ENCODE data around the gene CNTNAP5. TPM values are rescaled to one million over a fixed set of nuclear protein-coding genes. Genes with fewer than 3 reads are reported as not detected.

Gene CNTNAP5
- total RNA-seq, 1 experiment from 2014 or later, result not detected

DNA sequence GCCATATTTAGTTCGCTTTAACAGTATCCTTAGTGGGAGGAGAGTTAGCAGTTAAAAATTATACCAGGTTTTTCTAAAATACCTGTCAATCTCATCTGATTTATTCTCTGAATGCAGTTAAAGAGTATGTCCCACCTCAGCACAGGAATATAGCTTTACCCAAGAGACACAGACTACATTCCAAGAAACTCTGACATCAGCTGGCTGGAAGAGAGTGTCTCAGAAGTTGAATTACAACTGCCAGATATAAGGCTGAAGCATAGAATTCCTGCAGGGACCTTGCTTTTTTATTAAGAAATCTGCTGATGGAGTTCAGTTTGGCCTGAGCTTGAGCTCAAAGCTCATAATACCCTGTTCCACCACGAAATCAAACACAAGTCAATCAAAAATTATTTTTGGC, 25.4 kb upstream of the CNTNAP5 start:
- POLR2A ChIA-PET (ENCODE audit: low non-redundant PET), result no interaction called here
- no peaks in the 10 kb centered on the region for H3K9me3 ChIP-seq (ENCODE audit: low read depth, low read length, poor library complexity, severe bottlenecking)
- H3K4me3 ChIP-seq (ENCODE audit: low read depth, low read length, poor library complexity, severe bottlenecking), result no peak overlapping the region
- no peaks in the 10 kb centered on the region for H3K36me3 ChIP-seq (ENCODE audit: insufficient read depth, low read length, poor library complexity, severe bottlenecking)
- BruUV-seq (replicated peaks), result no TSS peak
- TF ChIP-seq, protein P1, sequence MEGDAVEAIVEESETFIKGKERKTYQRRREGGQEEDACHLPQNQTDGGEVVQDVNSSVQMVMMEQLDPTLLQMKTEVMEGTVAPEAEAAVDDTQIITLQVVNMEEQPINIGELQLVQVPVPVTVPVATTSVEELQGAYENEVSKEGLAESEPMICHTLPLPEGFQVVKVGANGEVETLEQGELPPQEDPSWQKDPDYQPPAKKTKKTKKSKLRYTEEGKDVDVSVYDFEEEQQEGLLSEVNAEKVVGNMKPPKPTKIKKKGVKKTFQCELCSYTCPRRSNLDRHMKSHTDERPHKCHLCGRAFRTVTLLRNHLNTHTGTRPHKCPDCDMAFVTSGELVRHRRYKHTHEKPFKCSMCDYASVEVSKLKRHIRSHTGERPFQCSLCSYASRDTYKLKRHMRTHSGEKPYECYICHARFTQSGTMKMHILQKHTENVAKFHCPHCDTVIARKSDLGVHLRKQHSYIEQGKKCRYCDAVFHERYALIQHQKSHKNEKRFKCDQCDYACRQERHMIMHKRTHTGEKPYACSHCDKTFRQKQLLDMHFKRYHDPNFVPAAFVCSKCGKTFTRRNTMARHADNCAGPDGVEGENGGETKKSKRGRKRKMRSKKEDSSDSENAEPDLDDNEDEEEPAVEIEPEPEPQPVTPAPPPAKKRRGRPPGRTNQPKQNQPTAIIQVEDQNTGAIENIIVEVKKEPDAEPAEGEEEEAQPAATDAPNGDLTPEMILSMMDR (conservative IDR thresholded peaks at IDR 0.05; ENCODE audit: low read depth, low read length), result no peak
- TF ChIP-seq EZH2 (IDR thresholded peaks at IDR 0.05; ENCODE audit: borderline replicate concordance, low read depth, low read length, poor library complexity, severe bottlenecking), result no peak
- H3K4me1 ChIP-seq (ENCODE audit: insufficient read depth, low read length, poor library complexity, severe bottlenecking), result no peaks in the 10 kb centered on the region
- intact Hi-C loops (cut with micrococcal nuclease; ENCODE audit: unreplicated experiment), result no loop called here
- H3K27ac ChIP-seq (ENCODE audit: low read depth, low read length, poor library complexity, severe bottlenecking), result no peak overlapping the region
- CTCF ChIA-PET, result no interaction called here
- H3K27me3 ChIP-seq (replicated peaks; ENCODE audit: insufficient read depth, low read depth, low read length, poor library complexity), result no peaks in the 10 kb centered on the region
- DNase-seq (ENCODE audit: low spot score), result no peak

- DNase-seq (ENCODE audit: low spot score), result no peak
- no peak for TF ChIP-seq EZH2 (IDR thresholded peaks at IDR 0.05; ENCODE audit: borderline replicate concordance, low read depth, low read length, poor library complexity, severe bottlenecking)
- TF ChIP-seq, protein P1 (conservative IDR thresholded peaks at IDR 0.05; ENCODE audit: low read depth, low read length), result no peak
- Histone ChIP-seq H3K9me3 (ENCODE audit: low read depth, low read length, poor library complexity, severe bottlenecking) (no peaks in the 10 kb centered on the region), H3K36me3 (ENCODE audit: insufficient read depth, low read length, poor library complexity, severe bottlenecking) (no peaks in the 10 kb centered on the region), H3K4me3 (ENCODE audit: low read depth, low read length, poor library complexity, severe bottlenecking) (no peak overlapping the region), H3K27me3 (replicated peaks; ENCODE audit: insufficient read depth, low read depth, low read length, poor library complexity) (no peaks in the 10 kb centered on the region), H3K4me1 (ENCODE audit: insufficient read depth, low read length, poor library complexity, severe bottlenecking) (no peaks in the 10 kb centered on the region), H3K27ac (ENCODE audit: low read depth, low read length, poor library complexity, severe bottlenecking) (no peak overlapping the region)
- no TSS peak for BruUV-seq (replicated peaks)
- CTCF ChIA-PET, result no interaction called here
- intact Hi-C loops (cut with micrococcal nuclease; ENCODE audit: unreplicated experiment), result no loop called here
- POLR2A ChIA-PET (ENCODE audit: low non-redundant PET), result no interaction called here
Observed at GRCh38 chr2:124001696-124002430, 23.2 kb upstream of the CNTNAP5 start.

GRCh38 chr2:124018890-124019289, 6.2 kb upstream of the CNTNAP5 start:
- TF ChIP-seq, protein P1 (conservative IDR thresholded peaks at IDR 0.05; ENCODE audit: low read depth, low read length), result peak; percentile 23; the same call in 1 of the 2 replicates
- no peak for TF ChIP-seq EZH2 (IDR thresholded peaks at IDR 0.05; ENCODE audit: borderline replicate concordance, low read depth, low read length, poor library complexity, severe bottlenecking)
- no peaks in the 10 kb centered on the region for H3K4me1 ChIP-seq (ENCODE audit: insufficient read depth, low read length, poor library complexity, severe bottlenecking)
- BruUV-seq (replicated peaks), result no TSS peak
- ChIA-PET POLR2A (ENCODE audit: low non-redundant PET) (no interaction called here), CTCF (no interaction called here)
- H3K36me3 ChIP-seq (ENCODE audit: insufficient read depth, low read length, poor library complexity, severe bottlenecking), result no peaks in the 10 kb centered on the region
- intact Hi-C loops (cut with micrococcal nuclease; ENCODE audit: unreplicated experiment), result no loop called here
- DNase-seq (ENCODE audit: low spot score), result peak; percentile 17
- no peak overlapping the region for H3K4me3 ChIP-seq (ENCODE audit: low read depth, low read length, poor library complexity, severe bottlenecking)
- H3K27ac ChIP-seq (ENCODE audit: low read depth, low read length, poor library complexity, severe bottlenecking), result no peak overlapping the region
- H3K27me3 ChIP-seq (replicated peaks; ENCODE audit: insufficient read depth, low read depth, low read length, poor library complexity), result peaks cover 26% of the 10 kb centered on the region
- no peaks in the 10 kb centered on the region for H3K9me3 ChIP-seq (ENCODE audit: low read depth, low read length, poor library complexity, severe bottlenecking)
